Endothelial cell (in vitro differentiated cells): ENCODE measurements around the gene DDIT3. TPM values are rescaled to one million over a fixed set of nuclear protein-coding genes. Genes with fewer than 3 reads are reported as not detected.
"Not testable (repeated sequence)": the region's sequence is repeated elsewhere in the genome, so short reads cannot be mapped to it uniquely, and the experiment has no call there.

Experiments
- DNase-seq: peaks from one replicate; pipeline ENCODE4 v3.0.0; 2021; ENCODE audit warnings: low spot score
- H3K27ac Mint-ChIP-seq: one replicate; pipeline ENCODE4 v1.8.0; 2021; ENCODE audit warnings: mixed read lengths, inconsistent platforms; ENCODE audit not compliant: unreplicated experiment
- H3K27me3 Mint-ChIP-seq: one replicate; pipeline ENCODE4 v1.8.0; 2021; ENCODE audit warnings: mild to moderate bottlenecking, moderate library complexity, mixed read lengths, inconsistent platforms; ENCODE audit not compliant: unreplicated experiment
- H3K36me3 Mint-ChIP-seq: one replicate; pipeline ENCODE4 v1.8.0; 2021; ENCODE audit warnings: mild to moderate bottlenecking, low read depth, mixed read lengths, inconsistent platforms; ENCODE audit not compliant: unreplicated experiment
- H3K4me1 Mint-ChIP-seq: one replicate; pipeline ENCODE4 v1.8.0; 2021; ENCODE audit warnings: mild to moderate bottlenecking, mixed read lengths, inconsistent platforms; ENCODE audit not compliant: unreplicated experiment
- H3K4me3 Mint-ChIP-seq: one replicate; pipeline ENCODE4 v1.8.0; 2021; ENCODE audit warnings: mild to moderate bottlenecking, mixed read lengths, inconsistent platforms; ENCODE audit not compliant: unreplicated experiment
- H3K9me3 Mint-ChIP-seq: one replicate; pipeline ENCODE4 v1.8.0; 2021; ENCODE audit warnings: mixed read lengths, inconsistent platforms; ENCODE audit not compliant: unreplicated experiment
- total RNA-seq: library from RNA; stranded (reverse); fragmentation: NEBNext Ultra II Directional; extraction: Animal tissue kit (Norgen Biotek cat#: 25700); gene quantifications from one replicate; pipeline ENCODE4 v1.2.1, GENCODE V29; 2021; ENCODE audit not compliant: unreplicated experiment
- TF ChIP-seq, protein P1 (sequence below): fragments of 200-600 bp; sonication (generic); IDR thresholded peaks from one replicate; pipeline ENCODE4 v1.5.0; 2021; ENCODE audit warnings: antibody characterized with exemption; ENCODE audit not compliant: unreplicated experiment

DDIT3 gene
- total RNA-seq, 1 donor from 2014 or later, result 4.2 TPM

DNA sequence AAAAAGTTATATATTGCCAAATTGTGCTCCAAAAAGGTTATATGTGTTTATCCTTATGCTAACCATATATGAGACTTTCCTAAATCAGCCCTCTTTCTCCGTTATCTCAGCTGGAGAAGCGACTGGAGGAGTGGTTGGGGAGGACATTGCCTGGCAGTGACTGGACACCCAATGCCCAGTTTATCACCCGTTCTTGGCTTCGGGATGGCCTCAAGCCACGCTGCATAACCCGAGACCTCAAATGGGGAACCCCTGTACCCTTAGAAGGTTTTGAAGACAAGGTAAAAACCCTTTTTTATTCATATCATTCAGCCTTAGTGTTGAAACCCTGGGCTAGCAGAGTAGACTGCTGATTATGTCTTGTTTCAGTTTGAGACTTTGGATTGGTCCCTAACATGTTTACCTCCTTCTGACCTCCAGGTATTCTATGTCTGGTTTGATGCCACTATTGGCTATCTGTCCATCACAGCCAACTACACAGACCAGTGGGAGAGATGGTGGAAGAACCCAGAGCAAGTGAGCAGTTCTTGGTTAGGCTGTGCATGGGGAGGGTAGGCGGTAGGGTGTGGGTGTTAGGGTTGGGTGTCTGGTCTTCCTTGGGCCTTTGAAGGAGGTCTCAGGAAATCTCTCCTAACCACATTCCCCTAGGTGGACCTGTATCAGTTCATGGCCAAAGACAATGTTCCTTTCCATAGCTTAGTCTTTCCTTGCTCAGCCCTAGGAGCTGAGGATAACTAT is 8.6 kb downstream of the DDIT3 start:
- Mint-ChIP-seq H3K36me3 (peaks cover 56% of the 10 kb centered on the region), H3K27me3 (peaks cover 5% of the 10 kb centered on the region), H3K27ac (no peak overlapping the region), H3K4me1 (peaks cover under 1% of the 10 kb centered on the region), H3K9me3 (no peaks in the 10 kb centered on the region), H3K4me3 (no peak overlapping the region)
- DNase-seq, result no peak
- TF ChIP-seq, protein P1, sequence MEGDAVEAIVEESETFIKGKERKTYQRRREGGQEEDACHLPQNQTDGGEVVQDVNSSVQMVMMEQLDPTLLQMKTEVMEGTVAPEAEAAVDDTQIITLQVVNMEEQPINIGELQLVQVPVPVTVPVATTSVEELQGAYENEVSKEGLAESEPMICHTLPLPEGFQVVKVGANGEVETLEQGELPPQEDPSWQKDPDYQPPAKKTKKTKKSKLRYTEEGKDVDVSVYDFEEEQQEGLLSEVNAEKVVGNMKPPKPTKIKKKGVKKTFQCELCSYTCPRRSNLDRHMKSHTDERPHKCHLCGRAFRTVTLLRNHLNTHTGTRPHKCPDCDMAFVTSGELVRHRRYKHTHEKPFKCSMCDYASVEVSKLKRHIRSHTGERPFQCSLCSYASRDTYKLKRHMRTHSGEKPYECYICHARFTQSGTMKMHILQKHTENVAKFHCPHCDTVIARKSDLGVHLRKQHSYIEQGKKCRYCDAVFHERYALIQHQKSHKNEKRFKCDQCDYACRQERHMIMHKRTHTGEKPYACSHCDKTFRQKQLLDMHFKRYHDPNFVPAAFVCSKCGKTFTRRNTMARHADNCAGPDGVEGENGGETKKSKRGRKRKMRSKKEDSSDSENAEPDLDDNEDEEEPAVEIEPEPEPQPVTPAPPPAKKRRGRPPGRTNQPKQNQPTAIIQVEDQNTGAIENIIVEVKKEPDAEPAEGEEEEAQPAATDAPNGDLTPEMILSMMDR, result no peak

DNA sequence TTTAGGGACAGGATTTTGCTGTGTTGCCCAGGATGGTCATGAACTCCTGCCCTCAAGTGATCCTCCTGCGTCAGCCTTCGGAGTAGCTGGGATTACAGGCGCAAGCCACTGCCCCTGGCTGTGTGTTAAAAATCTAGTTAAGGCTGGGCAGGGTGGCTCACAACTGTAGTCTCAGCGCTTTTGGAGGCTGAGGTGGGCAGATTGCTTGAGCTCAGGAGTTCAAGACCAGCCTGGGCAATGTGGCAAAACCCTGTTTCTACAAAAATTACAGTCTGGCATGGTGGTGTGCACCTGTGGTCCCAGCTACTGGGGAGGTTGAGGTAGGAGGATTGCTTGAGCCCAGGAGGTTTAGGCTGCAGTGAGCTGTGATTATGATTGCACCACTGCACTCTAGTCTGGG is 9.2 kb downstream of the DDIT3 start:
- DNase-seq, result no peak
- Mint-ChIP-seq H3K4me1 (no peaks in the 10 kb centered on the region), H3K9me3 (no peaks in the 10 kb centered on the region), H3K27me3 (peaks cover 5% of the 10 kb centered on the region), H3K27ac (no peak overlapping the region), H3K36me3 (peaks cover 53% of the 10 kb centered on the region), H3K4me3 (no peak overlapping the region)
- TF ChIP-seq, protein P1, result no peak

DNA sequence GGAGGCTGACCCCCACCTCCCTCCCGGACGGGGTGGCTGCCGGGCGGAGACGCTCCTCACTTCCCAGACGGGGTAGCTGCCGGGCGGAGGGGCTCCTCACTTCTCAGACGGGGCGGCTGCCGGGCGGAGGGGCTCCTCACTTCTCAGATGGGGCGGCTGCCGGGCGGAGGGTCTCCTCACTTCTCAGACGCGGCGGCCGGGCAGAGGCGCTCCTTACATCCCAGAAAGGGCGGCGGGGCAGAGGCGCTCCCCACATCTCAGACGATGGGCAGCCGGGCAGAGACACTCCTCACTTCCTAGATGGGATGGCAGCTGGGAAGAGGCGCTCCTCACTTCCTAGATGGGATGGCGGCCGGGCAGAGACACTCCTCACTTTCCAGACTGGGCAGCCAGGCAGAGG is 12.5 kb downstream of the DDIT3 start:
- H3K4me1 Mint-ChIP-seq, H3K9me3 Mint-ChIP-seq, H3K4me3 Mint-ChIP-seq, H3K27ac Mint-ChIP-seq, DNase-seq, H3K27me3 Mint-ChIP-seq: not testable (repeated sequence)
- peaks cover 51% of the 10 kb centered on the region for H3K36me3 Mint-ChIP-seq

DNA sequence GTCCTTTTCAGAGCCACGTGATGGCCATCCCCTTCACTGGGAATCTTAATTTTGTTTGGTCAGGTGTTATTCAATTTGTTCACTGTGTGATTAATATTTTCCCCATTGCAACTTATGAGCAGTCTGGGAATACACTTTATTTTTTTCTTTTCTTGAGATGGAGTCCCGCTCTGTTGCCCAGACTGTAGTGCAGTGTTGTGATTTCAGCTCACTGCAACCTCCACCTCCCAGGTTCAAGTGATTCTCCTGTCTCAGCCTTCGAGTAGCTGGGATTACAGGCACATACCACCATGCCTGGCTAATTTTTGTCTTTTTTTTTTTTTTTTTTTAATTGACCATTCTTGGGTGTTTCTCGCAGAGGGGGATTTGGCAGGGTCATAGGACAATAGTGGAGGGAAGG is 13.8 kb downstream of the DDIT3 start:
- not testable (repeated sequence) for H3K27me3 Mint-ChIP-seq, H3K4me1 Mint-ChIP-seq, H3K4me3 Mint-ChIP-seq, H3K9me3 Mint-ChIP-seq, H3K27ac Mint-ChIP-seq, DNase-seq
- H3K36me3 Mint-ChIP-seq, result peaks cover 48% of the 10 kb centered on the region

DNA sequence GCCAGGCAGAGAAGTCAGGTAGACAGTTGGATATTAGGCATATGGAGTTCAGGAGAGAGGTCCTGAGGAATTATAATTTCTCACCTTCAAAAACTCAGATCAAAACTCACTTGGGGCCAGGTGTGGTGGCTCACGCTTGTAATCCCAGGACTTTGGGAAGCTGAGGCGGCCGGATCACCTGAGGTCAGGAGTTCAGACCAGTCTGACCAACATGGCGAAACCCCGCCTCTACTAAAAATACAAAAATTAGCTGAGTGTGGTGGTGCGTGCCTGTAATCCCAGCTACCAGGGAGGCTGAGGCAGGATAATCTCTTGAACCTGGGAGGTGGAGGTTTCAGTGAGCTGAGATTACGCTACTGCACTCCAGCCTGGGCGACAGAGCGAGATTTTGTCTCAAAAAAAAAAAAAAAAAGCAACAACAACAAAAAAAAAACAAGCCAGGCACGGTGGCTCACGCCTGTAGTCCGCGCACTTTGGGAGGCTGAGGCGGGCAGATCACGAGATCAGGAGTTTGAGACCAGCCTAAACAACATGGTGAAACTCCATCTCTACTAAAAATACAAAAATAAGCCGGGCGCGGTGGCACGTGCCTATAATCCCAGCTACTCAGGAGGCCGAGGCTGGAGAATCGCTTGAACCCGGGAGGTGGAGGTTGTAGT is 17.9 kb downstream of the DDIT3 start:
- DNase-seq, H3K4me1 Mint-ChIP-seq, H3K9me3 Mint-ChIP-seq, H3K27me3 Mint-ChIP-seq: not testable (repeated sequence)
- Mint-ChIP-seq H3K27ac (peak overlapping the region; percentile 19), H3K36me3 (peaks cover 63% of the 10 kb centered on the region), H3K4me3 (peak overlapping the region; percentile 24)

DNA sequence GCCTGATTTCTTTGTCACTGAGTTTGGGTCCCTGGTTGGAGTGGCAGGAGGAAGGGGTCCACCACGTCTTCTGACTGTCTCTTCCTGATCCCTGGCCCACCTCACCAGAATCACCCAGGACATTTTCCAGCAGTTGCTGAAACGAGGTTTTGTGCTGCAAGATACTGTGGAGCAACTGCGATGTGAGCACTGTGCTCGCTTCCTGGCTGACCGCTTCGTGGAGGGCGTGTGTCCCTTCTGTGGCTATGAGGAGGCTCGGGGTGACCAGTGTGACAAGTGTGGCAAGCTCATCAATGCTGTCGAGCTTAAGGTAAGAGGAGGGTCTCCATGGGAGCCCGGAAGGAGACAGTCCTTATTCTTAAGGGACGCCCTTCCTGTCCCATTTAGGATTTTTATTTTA is 20.1 kb downstream of the DDIT3 start:
- Mint-ChIP-seq H3K36me3 (peaks cover 61% of the 10 kb centered on the region), H3K4me1 (peaks cover 7% of the 10 kb centered on the region), H3K27ac (no peak overlapping the region), H3K9me3 (no peaks in the 10 kb centered on the region), H3K27me3 (peaks cover 1% of the 10 kb centered on the region), H3K4me3 (no peak overlapping the region)
- DNase-seq, result no peak
- TF ChIP-seq, protein P1, result no peak
